ENCODE results near the gene ADGRG3. TPM values are rescaled to one million over a fixed set of nuclear protein-coding genes. Genes with fewer than 3 reads are reported as not detected.

The ADGRG3 gene, protein sequence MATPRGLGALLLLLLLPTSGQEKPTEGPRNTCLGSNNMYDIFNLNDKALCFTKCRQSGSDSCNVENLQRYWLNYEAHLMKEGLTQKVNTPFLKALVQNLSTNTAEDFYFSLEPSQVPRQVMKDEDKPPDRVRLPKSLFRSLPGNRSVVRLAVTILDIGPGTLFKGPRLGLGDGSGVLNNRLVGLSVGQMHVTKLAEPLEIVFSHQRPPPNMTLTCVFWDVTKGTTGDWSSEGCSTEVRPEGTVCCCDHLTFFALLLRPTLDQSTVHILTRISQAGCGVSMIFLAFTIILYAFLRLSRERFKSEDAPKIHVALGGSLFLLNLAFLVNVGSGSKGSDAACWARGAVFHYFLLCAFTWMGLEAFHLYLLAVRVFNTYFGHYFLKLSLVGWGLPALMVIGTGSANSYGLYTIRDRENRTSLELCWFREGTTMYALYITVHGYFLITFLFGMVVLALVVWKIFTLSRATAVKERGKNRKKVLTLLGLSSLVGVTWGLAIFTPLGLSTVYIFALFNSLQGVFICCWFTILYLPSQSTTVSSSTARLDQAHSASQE
- not detected in 2 replicates for total RNA-seq (2013; cell fraction: nucleolus; rRNA removed)
- total RNA-seq (2014; rRNA removed) (not detected in 2 replicates), total RNA-seq (2014; rRNA removed; fragmentation: Illumina TruSeq; extraction: Trizol) (not detected in 2 replicates), total RNA-seq (2021) (not detected in 2 replicates), polyA plus RNA-seq (2011; rRNA removed) (0.11 TPM in 1 of 2 replicates, not detected in the other), polyA plus RNA-seq (2014; fragmentation: Illumina TruSeq; extraction: Trizol) (not detected in 2 replicates), polyA plus RNA-seq (2014; fragmentation: Nextera tagmentation; extraction: Ambion mirVana) (under 1 TPM in 1 of 2 experiments, not detected in 1; 0.10 TPM), polyA plus RNA-seq (2014; rRNA removed) (0.10 TPM in 1 of 2 replicates, not detected in the other), polyA plus RNA-seq (2016; fragmentation: Nextera tagmentation; extraction: Ambion mirVana) (not detected), polyA minus RNA-seq (2011; rRNA and poly(A)+ RNA removed) (0.15 TPM in 1 of 2 replicates, not detected in the other), Bru-seq, nascent RNA (percentile 7 among the genes with signal in this experiment), BruChase-seq, experiment 1, labeled RNA remaining after a 6-hour chase (not detected), BruChase-seq, experiment 2, labeled RNA remaining after a 2-hour chase (not detected)
- polyA plus RNA-seq (2011; ENCODE audit: low read depth) = not detected
- 0.06 and 0.07 TPM in 2 replicates for polyA plus RNA-seq (2011; cell fraction: cytosol; rRNA removed)
- 0.13 and 0.28 TPM in 2 replicates for polyA plus RNA-seq (2011; cell fraction: nucleus; rRNA removed)
- not detected in 2 replicates for polyA plus RNA-seq (2012)
- polyA minus RNA-seq (2011; cell fraction: cytosol; rRNA and poly(A)+ RNA removed) = not detected in 2 replicates
- polyA minus RNA-seq (2011; cell fraction: nucleus; rRNA and poly(A)+ RNA removed) = not detected in 2 replicates
- long read RNA-seq, experiment 1 = 0 reads
- long read RNA-seq, experiment 2 = 0 reads

DNA sequence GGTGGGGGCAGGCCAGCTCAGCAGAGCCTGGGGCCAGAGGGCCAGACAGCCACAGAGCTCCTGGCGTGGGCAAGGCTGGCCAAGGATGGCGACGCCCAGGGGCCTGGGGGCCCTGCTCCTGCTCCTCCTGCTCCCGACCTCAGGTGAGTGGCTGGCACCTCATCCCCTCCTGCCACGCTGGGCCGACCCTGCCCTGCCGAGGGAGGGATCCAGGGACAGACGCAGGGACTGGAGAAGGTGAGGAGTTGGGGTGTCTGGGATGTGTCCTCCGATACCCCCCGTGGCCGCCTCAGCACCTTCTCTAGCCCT lies at the start of gene ADGRG3:
Gene ADGRG3 (plus strand): TSS at position 44 of the 309 bp plus-strand sequence. CDS start 42 bp downstream, at position 86.
- Histone ChIP-seq H3K4me2 (ENCODE audit: control insufficient read depth, insufficient read depth) (no peak within 1 kb of the TSS), H2AFZ (ENCODE audit: control insufficient read depth, low read depth, low read length) (no peak within 1 kb of the TSS), H3K27ac (ENCODE audit: control insufficient read depth, insufficient read depth) (no peak within 1 kb of the TSS), H3K79me2 (ENCODE audit: control insufficient read depth, insufficient read depth, low read length) (no peaks in the 10 kb centered on the region), H3K9ac (ENCODE audit: control insufficient read depth, insufficient read depth, low read length) (no peak within 1 kb of the TSS), H3K27me3 (replicated peaks in 1 of 2; ENCODE audit: control insufficient read depth in 2 of 2, insufficient read depth in 2 of 2, low read length in 1 of 2) (peaks cover 4 to 5% of the 10 kb centered on the region in 2 experiments), H3K4me1 (ENCODE audit: control insufficient read depth, insufficient read depth, low read length) (no peaks in the 10 kb centered on the region), H3K9me3 (replicated peaks; ENCODE audit: control insufficient read depth, insufficient read depth, low read length) (no peaks in the 10 kb centered on the region), H3K36me3 (ENCODE audit: control insufficient read depth in 2 of 2, insufficient read depth in 2 of 2, low read length in 1 of 2) (no peaks in the 10 kb centered on the region), H3K4me3 (no peak within 1 kb of the TSS), H4K20me1 (ENCODE audit: control insufficient read depth, insufficient read depth) (no peaks in the 10 kb centered on the region)
- intact Hi-C loops (cut with micrococcal nuclease; ENCODE audit: unreplicated experiment) (no loop called here), in situ Hi-C loops (cut with MboI) (no loop called here)
- ChIA-PET RAD21 (ENCODE audit: unreplicated experiment) (no interaction called here), CTCF (no interaction called here), SMC1A (ENCODE audit: uncharacterized antibody, unreplicated experiment) (no interaction called here), POLR2A (no interaction called here)
- FAIRE-seq (no peak), DNase-seq (ENCODE audit: low read depth, low spot score) (no peak), ATAC-seq (no peak)
- TF ChIP-seq, protein P1, sequence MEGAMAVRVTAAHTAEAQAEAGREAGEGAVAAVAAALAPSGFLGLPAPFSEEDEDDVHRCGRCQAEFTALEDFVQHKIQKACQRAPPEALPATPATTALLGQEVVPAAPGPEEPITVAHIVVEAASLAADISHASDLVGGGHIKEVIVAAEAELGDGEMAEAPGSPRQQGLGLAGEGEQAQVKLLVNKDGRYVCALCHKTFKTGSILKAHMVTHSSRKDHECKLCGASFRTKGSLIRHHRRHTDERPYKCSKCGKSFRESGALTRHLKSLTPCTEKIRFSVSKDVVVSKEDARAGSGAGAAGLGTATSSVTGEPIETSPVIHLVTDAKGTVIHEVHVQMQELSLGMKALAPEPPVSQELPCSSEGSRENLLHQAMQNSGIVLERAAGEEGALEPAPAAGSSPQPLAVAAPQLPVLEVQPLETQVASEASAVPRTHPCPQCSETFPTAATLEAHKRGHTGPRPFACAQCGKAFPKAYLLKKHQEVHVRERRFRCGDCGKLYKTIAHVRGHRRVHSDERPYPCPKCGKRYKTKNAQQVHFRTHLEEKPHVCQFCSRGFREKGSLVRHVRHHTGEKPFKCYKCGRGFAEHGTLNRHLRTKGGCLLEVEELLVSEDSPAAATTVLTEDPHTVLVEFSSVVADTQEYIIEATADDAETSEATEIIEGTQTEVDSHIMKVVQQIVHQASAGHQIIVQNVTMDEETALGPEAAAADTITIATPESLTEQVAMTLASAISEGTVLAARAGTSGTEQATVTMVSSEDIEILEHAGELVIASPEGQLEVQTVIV (IDR thresholded peaks at IDR 0.05; ENCODE audit: borderline replicate concordance, partially characterized antibody) = no peak
- TF ChIP-seq FOXK2 (IDR thresholded peaks at IDR 0.05) (no peak), PML (IDR thresholded peaks at IDR 0.05; ENCODE audit: low read length) (no peak), GATAD2B (conservative IDR thresholded peaks at IDR 0.05; ENCODE audit: low read depth) (no peak), LARP7 (IDR thresholded peaks at IDR 0.05) (no peak), TAF1 (IDR thresholded peaks at IDR 0.05; ENCODE audit: borderline replicate concordance, low read depth, low read length) (no peak), TARDBP (IDR thresholded peaks at IDR 0.05; ENCODE audit: borderline replicate concordance) (no peak)
- TF ChIP-seq, protein P2, sequence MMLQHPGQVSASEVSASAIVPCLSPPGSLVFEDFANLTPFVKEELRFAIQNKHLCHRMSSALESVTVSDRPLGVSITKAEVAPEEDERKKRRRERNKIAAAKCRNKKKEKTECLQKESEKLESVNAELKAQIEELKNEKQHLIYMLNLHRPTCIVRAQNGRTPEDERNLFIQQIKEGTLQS (IDR thresholded peaks at IDR 0.05; ENCODE audit: borderline replicate concordance, extremely low read depth, low read depth, low read length) = no peak
- BruUV-seq (replicated peaks) = no TSS peak
- 46% methylated on average over 11 of the region's 11 CpGs for WGBS (ENCODE audit: insufficient coverage, insufficient replicate concordance, low lambda C conversion rate, missing lambda C conversion rate)
